ENCODE results near the gene MAGEF1.

GRCh38 chr3:184666442-184666841 lies 45.4 kb downstream of the MAGEF1 start:
- TF ChIP-seq, protein P1, sequence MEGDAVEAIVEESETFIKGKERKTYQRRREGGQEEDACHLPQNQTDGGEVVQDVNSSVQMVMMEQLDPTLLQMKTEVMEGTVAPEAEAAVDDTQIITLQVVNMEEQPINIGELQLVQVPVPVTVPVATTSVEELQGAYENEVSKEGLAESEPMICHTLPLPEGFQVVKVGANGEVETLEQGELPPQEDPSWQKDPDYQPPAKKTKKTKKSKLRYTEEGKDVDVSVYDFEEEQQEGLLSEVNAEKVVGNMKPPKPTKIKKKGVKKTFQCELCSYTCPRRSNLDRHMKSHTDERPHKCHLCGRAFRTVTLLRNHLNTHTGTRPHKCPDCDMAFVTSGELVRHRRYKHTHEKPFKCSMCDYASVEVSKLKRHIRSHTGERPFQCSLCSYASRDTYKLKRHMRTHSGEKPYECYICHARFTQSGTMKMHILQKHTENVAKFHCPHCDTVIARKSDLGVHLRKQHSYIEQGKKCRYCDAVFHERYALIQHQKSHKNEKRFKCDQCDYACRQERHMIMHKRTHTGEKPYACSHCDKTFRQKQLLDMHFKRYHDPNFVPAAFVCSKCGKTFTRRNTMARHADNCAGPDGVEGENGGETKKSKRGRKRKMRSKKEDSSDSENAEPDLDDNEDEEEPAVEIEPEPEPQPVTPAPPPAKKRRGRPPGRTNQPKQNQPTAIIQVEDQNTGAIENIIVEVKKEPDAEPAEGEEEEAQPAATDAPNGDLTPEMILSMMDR (IDR thresholded peaks at IDR 0.05) = no peak
- TF ChIP-seq EZH2phosphoT487 (IDR thresholded peaks at IDR 0.05) (no peak), EZH2 (IDR thresholded peaks at IDR 0.05) (no peak)
